NCI-H460 (cell line): ENCODE measurements around the gene MUC12. TPM values are rescaled to one million over a fixed set of nuclear protein-coding genes. Genes with fewer than 3 reads are reported as not detected.
A peak's percentile ranks its signal among the peaks of the same experiment; 100 is the strongest.
"Not testable (repeated sequence)": the region's sequence is repeated elsewhere in the genome, so short reads cannot be mapped to it uniquely, and the experiment has no call there.

Experiments used
- DNase-seq: peaks from one replicate; pipeline ENCODE4 v3.0.0-alpha.2; 2016; ENCODE audit warnings: low read depth; ENCODE audit errors: extremely low read depth
- small RNA-seq, 2 experiments: library from RNA; depleted of rRNA; stranded (forward); fragments of <200 nt; gene quantifications; one replicate each; pipeline ENCODE3, GENCODE V24; 2014
- total RNA-seq: library from RNA; depleted of rRNA; stranded (reverse); fragments of >200 nt; shearing (Covaris generic); gene quantifications from 2 replicates; pipeline ENCODE4 v1.2.3, GENCODE V29; 2014; rRNA removed

The MUC12 gene
- total RNA-seq, 1 experiment from 2014 or later = 0.30 TPM

- DNase-seq = no peak
Measured at GRCh38 chr7:101035941-101036340, 66.6 kb downstream of the MUC12 start.

- DNase-seq = not testable (repeated sequence)
Measured at GRCh38 chr7:101041283-101041682, 71.9 kb downstream of the MUC12 start.

GRCh38 chr7:101058355-101058754 lies 89.0 kb downstream of the MUC12 start:
- peak; percentile 57 for DNase-seq

- no peak for DNase-seq
Measured at GRCh38 chr7:101059620-101059942, 90.2 kb downstream of the MUC12 start.

- DNase-seq = no peak
Measured at GRCh38 chr7:101060992-101061391, 91.6 kb downstream of the MUC12 start.

GRCh38 chr7:101064176-101064550 lies 94.8 kb downstream of the MUC12 start:
- not testable (repeated sequence) for DNase-seq

- not testable (repeated sequence) for DNase-seq
Measured at GRCh38 chr7:101065162-101065561, 95.8 kb downstream of the MUC12 start.

GRCh38 chr7:101066141-101066832 lies 96.9 kb downstream of the MUC12 start:
- no peak for DNase-seq

- DNase-seq = no peak
Measured at GRCh38 chr7:101066833-101067177, 97.4 kb downstream of the MUC12 start.

GRCh38 chr7:101068401-101068800 lies 99.0 kb downstream of the MUC12 start:
- DNase-seq = no peak

Small RNA genes lying within 50 kb of the gene (small RNA-seq; reads per million reads assigned to genes)
- 0 reads per million in 2 experiments for gene RPS29P15

Other genes with a start within 250 kb of the MUC12 start
- not detected in 2 replicates for gene EPO, start 249.1 kb upstream of the MUC12 start, total RNA-seq
- not detected in 2 replicates for gene ZAN, start 236.0 kb upstream of the MUC12 start, total RNA-seq
- gene EPHB4, start 142.0 kb upstream of the MUC12 start, total RNA-seq = 45.3 and 49.1 TPM in 2 replicates
- 10.5 and 11.8 TPM in 2 replicates for gene SLC12A9, start 116.9 kb upstream of the MUC12 start, total RNA-seq
- gene TRIP6, start 102.2 kb upstream of the MUC12 start, total RNA-seq = 75.8 and 78.5 TPM in 2 replicates
- gene SRRT, start 94.5 kb upstream of the MUC12 start, total RNA-seq = 43.4 and 44.0 TPM in 2 replicates
- gene UFSP1, start 79.8 kb upstream of the MUC12 start, total RNA-seq = 4.6 and 7.0 TPM in 2 replicates
- 0.17 and 0.27 TPM in 2 replicates for gene ACHE, start 73.7 kb upstream of the MUC12 start, total RNA-seq
- gene MUC3A, start 20.0 kb upstream of the MUC12 start, total RNA-seq = 0.32 TPM in 1 of 2 replicates, not detected in the other
- gene MUC17, start 50.5 kb downstream of the MUC12 start, total RNA-seq = not detected in 2 replicates
- 9.8 and 12.9 TPM in 2 replicates for gene TRIM56, start 115.9 kb downstream of the MUC12 start, total RNA-seq
- gene SERPINE1, start 157.5 kb downstream of the MUC12 start, total RNA-seq = 11.9 and 12.3 TPM in 2 replicates
- 125 and 143 TPM in 2 replicates for gene AP1S1, start 184.9 kb downstream of the MUC12 start, total RNA-seq
- 11.6 and 15.4 TPM in 2 replicates for gene VGF, start 196.0 kb downstream of the MUC12 start, total RNA-seq
- 0.09 TPM in 1 of 2 replicates, not detected in the other for gene NAT16, start 210.7 kb downstream of the MUC12 start, total RNA-seq
- gene MOGAT3, start 231.5 kb downstream of the MUC12 start, total RNA-seq = not detected in 2 replicates
- 125 and 130 TPM in 2 replicates for gene PLOD3, start 248.0 kb downstream of the MUC12 start, total RNA-seq
- gene ZNHIT1, start 248.6 kb downstream of the MUC12 start, total RNA-seq = 66.9 and 77.5 TPM in 2 replicates